Activated CD8-positive, alpha-beta memory T cell treated with anti-CD3 and anti-CD28 coated beads, Interleukin-2, amount 50 U/mL, for 4 hours (primary cell): ENCODE data around the gene ILKAP.

ENCODE experiments used
- DNase-seq: peaks from one replicate; pipeline ENCODE4 v3.0.0-alpha.2; 2020

ILKAP gene

GRCh38 chr2:238149841-238150572, 53.5 kb downstream of the ILKAP start:
- no peak for DNase-seq

GRCh38 chr2:238148981-238149380, 54.5 kb downstream of the ILKAP start:
- no peak for DNase-seq

DNA sequence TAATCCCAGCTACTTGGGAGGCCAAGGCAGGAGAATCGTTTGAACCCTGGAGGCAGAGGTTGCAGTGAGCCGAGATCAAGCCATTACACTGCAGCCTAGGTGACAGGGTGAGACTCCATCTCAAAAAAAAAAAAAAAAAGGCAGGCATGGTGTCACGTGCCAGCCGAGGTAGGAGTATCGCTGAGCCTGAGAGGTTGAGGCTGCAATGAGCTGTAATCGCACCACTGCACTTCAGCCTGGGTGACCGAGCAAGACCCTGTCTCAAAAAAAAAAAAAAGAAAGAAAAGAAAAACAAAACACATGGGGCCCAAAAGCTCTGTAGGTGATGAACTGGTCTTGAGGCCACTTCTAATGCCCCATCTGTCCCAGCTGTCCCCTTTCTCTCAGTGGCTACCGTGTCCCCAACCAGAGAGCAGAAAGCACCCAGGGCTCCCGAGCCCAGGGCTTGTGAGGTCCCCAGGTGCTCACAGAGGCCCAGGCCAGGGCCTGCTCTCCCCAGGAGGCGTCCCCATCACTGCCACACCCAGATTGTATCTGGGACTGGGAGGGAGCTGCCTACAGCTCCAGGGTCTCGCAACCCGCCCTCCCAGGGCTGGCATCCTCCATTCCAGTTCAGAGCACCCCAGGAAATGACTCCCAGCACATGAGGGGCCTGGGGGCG, 56.5 kb downstream of the ILKAP start:
- no peak for DNase-seq

DNA sequence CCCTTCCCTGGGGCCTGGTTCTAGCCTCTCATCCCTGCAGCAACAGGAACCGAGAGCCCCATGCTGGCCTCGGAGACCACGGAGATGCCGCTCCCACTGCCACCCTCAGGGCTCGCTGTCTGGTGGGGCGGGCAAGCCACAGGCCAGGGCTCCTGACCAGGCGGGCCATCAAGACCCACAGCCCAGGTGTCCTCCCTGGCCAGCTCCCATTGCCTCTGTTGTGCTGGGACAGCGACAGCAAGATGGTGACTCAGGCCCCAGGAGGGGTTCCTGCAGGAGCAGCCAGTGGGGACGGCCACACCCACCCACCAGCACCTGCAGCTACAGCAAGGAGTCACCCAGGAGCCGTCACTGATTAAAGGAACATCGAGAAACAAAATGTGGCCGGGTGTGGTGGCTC, 57.6 kb downstream of the ILKAP start:
- no peak for DNase-seq

DNA sequence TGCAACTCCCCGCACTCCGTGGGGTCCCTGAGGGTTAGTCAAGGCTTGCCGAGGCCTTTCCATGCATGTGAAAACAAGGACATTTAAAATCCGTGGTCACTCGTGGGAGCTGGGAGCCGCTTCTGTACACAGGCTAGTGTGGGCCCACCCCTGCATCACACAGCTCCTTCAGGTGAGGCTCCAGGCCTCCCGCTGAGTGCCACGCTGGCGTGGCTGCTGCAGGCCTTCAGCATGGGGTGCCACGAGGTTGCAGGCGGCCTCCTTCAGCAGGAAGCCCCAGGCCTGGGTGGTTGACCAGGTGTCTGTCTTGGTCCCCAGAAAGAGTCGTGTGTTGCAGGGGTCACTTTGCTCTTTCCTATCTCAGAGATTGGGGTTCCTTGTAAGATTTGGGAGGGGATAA, 58.4 kb downstream of the ILKAP start:
- no peak for DNase-seq

DNA sequence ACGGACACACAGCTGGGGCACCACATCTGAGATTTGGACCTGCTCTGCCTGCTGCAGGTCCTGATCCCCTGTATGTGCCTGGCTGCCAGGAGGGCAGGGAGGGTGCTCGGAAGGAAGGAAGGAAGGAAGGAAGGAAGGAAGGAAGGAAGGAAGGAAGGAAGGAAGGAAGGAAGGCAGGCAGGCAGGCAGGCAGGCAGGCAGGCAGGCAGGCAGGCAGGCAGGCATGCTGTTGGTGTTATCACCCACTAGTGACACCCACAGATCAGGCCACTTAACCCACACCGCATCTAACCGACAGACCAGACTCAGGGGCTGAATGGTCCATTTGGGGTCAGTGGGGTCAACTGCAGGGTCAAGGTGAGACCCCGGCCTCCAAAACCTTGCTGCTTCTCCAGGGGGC, 59.2 kb downstream of the ILKAP start:
- DNase-seq = no peak

DNA sequence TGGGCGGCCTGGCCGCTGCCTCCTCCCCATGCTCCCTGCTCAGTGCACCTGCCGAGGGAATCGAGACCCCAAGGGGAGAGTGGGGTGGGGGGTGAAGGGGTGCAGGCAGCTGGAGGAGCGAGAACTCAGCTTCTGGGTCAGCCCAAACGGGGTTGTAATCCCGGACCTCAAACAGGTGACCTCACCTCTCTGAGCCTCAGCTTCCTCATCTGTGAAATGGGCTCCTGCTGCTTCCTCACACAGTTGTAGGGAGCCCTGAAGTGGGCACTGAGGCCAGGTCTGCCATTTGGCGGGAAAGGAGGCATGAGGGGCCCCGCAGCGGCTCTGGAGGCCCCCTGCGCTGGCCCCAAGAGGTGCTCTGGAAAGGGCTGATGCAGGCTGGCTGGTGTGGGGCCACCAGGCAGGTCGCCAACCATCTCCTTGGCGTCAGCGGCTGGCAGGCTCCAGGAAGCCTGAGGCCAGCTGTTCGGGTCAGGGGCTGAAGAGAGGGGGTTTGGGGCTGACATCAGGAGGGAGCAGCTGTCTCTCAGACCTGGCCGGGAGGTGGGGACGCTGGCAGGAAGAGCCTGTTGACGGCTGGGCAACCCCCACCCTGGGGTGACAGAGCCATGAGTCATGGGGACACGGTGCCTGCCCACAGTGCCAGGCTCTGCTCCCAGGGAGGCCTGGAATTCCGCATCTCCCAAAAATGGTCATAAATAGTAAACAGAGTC, 60.1 kb downstream of the ILKAP start:
- DNase-seq = no peak

DNA sequence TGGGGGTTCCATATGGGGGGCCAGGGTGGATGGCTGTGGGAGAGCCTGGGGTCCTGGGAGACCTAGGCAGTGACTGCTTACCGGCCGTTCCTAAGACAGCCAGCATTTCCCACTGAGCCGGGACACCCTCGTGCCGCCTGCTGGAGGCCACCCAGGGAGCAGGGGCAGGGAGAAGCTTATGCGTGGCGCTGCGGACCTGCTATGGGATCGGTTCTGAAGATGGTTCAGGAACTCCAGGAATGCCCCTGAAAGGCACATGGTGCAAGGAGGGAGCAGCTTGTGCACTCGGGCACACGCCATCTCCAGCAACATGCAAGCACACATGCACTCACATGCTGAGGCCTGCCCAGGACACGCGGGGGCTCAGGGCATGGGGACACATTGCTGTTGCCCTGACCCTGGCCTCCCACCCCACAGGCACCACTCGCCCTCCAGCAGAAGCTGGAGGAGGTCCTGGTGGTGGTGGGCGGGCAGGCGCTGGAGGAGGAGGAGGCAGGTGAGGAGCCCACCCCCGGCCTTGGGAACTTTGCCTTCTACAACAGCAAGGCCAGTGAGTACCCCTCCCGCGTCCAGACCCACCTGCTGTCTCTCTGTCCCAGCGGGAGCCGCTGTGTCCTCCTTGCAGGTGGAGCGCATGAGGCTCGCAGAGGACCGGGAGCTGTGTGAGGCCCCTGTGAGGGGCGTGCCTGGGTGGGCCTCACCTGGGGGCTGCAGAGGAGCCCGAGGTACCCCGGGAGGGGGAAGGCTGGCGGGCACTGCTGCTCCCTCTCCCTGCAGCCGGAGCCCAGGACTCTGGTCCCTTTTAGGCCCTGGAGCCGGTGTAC, 60.9 kb downstream of the ILKAP start:
- DNase-seq = no peak

- DNase-seq = no peak
Measured at GRCh38 chr2:238141541-238142318, 61.8 kb downstream of the ILKAP start.

GRCh38 chr2:238140721-238141540, 62.6 kb downstream of the ILKAP start:
- no peak for DNase-seq

DNA sequence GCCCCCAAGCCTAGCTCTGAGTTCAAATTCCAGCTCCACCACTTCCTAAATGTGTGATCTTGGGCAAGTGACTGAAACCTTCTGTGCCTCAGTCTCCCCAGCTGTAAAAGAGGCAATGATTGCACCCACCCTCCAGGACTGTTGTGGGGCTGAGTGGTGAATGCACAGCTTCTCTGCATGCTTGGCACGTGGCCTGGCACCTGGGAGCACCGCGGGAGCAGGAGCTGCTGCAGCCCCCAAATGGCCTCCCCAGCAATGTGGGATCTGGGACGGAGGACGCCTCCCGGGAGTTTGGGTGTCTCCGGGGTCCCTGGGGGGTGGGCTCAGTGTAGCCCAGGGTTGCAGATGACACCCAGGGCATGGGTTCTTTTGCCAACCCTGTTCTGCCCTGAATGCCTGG, 63.5 kb downstream of the ILKAP start:
- DNase-seq = no peak

- DNase-seq = no peak
Measured at GRCh38 chr2:238139196-238140039, 64.1 kb downstream of the ILKAP start.

DNA sequence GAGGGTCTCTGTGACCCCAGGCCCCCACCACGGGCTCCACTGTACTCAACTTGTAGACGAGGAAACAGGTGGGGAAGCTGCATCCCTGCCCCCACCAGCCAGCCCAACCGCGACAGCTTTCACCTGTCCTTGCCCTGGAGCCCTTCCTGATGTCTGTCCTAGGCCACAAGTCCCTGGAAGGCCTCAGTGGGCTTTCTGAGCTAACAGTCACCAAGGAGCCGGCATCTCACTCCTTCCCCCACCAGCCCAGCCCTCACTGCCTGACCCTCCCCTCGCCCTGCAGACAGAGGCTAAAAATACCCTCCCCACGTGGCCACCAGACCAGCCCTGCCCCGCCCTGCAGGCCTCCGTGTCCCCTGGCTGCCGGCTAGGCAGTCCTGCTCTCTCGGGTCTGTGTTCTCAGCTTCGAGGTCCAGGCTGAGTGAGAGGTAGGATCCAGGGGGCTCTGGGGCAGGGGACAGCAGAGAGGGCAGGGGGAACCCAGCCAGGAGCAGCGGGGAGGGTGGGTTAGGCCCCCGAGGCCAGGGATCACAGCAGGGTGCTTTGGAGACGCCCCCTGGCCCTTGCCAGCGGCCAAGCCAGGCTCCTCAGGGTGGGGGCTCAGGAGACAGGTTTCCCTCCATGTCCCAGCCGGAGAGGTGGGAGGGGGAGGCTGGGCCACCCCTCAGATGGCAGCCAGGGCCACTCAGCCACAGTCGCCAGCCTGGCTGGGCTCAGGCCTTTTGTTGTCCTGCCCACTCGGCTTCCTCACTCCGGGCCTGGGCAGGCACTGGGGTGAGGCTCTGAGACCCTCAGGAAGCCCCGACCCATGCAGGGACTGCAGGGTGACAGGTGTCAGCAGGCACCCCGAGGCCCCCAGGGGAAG, 64.9 kb downstream of the ILKAP start, which contains the start of gene KLHL30:
KLHL30 (plus strand) TSS at position 338 of the 865 bp plus-strand sequence. CDS start 2,087 bp downstream, outside the sequence.
- no peak for DNase-seq

GRCh38 chr2:238137885-238138284, 65.6 kb downstream of the ILKAP start:
- no peak for DNase-seq

DNA sequence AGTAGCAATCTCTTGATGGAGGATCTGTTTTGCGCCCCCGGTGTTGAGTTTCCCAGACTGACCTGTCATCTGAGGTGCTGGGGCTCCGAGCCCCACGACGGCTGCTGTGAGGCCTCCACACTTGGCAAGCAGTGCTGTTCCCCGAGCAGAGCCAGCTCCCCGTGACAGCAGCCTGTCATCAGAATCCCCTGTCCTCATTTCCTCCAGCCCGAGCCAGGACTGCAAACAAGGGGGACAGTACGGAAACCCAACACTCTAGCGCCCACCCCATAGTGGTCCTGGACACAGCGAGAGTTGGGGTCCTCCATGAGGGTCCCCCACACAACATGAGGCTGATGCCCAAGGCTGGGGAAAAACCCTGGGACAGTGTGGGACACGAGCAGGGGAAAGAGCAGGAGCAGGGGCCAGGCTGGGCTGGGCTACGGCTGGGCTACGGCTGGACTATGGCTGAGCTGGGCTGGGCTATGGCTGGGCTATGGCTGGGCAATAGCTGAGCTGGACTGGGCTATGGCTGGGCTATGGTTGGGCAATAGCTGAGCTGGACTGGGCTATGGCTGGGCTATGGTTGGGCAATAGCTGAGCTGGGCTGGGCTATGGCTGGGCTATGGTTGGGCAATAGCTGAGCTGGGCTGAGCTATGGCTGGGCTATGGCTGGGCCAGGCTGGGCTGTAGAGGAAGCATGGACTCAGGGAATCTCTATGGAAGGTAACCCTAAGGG, 66.5 kb downstream of the ILKAP start:
- DNase-seq = no peak

GRCh38 chr2:238135601-238136150, 67.8 kb downstream of the ILKAP start:
- DNase-seq = no peak

DNA sequence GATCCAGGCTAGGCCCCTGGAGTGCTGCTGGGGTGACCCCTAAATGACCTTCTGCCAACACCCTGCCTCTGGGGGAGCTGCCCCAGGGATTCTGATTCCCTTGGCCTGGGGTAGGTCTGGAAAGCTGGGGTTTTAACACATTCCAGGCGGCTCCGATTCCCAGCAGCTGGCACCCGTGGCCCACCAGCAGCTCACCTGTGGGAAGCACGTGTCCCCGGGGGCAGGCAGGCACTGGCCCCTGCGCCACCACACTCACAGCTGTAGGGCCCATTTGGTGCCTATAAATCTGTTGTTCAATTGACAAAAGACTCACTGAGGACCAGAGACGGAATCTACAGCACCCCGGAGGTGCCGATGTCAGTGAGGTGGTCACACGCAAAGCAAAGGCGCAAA, 69.1 kb downstream of the ILKAP start:
- no peak for DNase-seq
